HG02973 (cell line): ENCODE data around the gene PLEKHH2.
"Not testable (repeated sequence)": the region's sequence is repeated elsewhere in the genome, so short reads cannot be mapped to it uniquely, and the experiment has no call there.

ENCODE experiments used
- ATAC-seq: cut with Tn5 transposase; IDR thresholded peaks from one replicate; pipeline ENCODE4 v1.9.1; 2021; ENCODE audit warnings: moderate library complexity; ENCODE audit not compliant: unreplicated experiment

Gene PLEKHH2

GRCh38 chr2:43715300-43716098 lies 78.4 kb downstream of the PLEKHH2 start:
- no peak for ATAC-seq

- ATAC-seq: no peak
Observed at GRCh38 chr2:43717322-43717721, 80.3 kb downstream of the PLEKHH2 start.

- peak; percentile 61 for ATAC-seq
Observed at GRCh38 chr2:43718530-43719124, 81.6 kb downstream of the PLEKHH2 start.

DNA sequence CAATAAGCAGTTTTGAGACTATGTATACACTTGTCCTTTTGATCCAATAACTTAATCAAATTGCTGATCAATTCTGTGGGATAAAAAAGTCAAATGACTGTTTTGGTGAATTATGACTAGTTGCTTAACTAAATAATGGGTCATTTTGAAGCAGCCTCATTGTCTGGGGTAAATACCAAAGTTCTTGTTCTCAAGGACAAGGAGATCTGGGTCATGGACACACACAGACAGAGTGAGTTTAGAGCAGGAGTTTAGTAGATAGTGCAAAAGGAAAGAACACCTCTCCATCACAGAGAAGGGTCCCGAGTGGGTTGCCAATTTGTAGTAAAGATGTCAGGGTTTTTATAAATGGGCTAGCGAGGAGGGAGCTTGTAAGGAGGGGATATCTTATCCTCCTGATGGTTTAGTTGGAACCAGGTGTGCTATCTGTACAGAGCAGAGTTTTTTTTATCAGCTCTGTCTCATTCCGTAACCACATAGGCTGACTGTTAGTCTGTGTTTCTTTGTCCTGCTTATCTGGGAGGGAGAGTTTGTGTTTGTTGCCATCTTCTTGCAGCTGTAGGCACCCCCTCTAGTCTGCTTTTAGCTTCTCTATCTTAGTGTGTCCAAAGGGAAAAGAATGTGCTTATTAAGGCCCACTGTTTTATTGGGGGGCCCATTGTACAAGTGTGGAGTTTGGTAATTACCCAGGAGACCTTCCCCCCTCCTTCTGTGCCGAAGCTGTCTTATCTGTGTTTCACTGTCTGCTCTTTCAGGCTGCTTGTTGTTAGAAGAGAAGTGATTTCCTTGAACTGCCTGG lies 87.9 kb downstream of the PLEKHH2 start:
- no peak for ATAC-seq

GRCh38 chr2:43725711-43726246 lies 88.7 kb downstream of the PLEKHH2 start:
- ATAC-seq: no peak

GRCh38 chr2:43726961-43727633 lies 90.0 kb downstream of the PLEKHH2 start:
- ATAC-seq: not testable (repeated sequence)

- no peak for ATAC-seq
Observed at GRCh38 chr2:43727634-43728014, 90.6 kb downstream of the PLEKHH2 start.

- no peak for ATAC-seq
Observed at GRCh38 chr2:43729491-43730174, 92.6 kb downstream of the PLEKHH2 start.

GRCh38 chr2:43731211-43731610 lies 94.2 kb downstream of the PLEKHH2 start:
- no peak for ATAC-seq

GRCh38 chr2:43736637-43737036 lies 99.6 kb downstream of the PLEKHH2 start:
- ATAC-seq: no peak

DNA sequence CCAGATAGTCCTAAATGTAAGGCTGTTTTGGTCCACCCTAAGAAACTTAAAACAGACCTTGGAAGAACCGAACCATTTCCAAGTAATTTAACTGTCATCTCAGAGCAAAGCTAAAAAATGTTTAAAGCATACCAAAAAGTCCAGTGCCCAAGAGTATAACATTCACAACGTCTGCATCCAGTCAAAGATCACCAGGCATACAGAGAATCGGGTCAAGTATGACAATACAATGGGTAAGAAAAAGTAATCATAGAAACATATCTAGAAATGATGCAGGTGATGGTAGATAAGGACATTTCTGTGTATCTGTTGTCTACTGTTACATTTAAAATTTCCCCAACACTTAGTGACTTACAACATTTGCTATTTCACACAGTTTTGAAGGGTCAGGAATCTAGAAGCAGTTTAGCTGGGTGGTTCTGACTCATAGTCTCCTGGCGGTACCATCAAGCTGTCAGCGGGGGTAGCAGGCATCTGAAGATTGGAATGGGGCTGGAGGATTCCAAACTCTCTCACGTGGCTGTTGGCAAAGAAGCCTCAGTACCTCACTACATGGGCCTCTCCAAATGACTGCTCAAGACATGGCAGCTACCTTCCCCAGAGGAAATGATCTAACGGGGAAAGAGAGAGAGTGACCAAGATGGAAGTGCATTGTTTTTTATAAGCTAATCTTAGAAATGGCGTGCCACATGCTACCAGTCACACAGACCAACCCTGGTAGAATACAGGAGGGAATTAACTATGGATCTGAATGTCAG lies 100.2 kb downstream of the PLEKHH2 start:
- ATAC-seq: no peak

GRCh38 chr2:43737855-43738254 lies 100.8 kb downstream of the PLEKHH2 start:
- no peak for ATAC-seq

DNA sequence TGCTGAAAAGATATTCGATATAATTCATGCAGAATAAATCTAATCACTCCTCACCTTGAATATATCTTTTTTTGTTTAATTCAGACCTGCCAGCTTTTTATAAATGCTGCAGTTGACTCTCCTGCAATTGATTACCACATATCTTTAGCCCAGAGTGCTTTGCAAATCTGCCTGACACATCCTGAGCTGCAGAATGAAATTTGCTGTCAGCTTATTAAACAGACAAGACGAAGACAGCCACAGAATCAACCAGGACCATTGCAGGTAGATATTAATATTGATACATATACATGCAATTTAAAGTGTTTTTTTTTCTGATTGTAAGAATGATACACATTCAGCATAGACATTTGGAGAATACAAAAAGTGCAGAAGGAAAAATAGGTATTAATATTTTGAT lies 101.2 kb downstream of the PLEKHH2 start:
- no peak for ATAC-seq

DNA sequence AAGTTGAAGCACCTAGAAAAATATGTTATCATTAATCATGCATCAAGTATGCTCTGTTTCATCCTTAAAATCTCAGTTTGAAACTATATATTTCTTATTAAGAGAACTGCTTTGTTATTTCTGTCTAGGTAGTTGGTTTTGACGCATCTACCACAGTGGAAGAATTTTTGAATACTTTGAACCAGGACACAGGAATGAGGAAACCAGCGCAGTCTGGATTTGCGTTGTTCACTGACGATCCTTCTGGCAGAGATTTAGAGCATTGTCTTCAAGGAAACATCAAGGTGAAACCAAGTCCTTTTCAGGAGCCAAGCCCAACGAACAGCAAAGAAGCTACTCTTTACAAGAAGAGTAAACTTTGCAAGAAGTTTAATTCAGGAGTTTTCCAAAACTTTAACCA lies 106.6 kb downstream of the PLEKHH2 start:
- no peak for ATAC-seq

DNA sequence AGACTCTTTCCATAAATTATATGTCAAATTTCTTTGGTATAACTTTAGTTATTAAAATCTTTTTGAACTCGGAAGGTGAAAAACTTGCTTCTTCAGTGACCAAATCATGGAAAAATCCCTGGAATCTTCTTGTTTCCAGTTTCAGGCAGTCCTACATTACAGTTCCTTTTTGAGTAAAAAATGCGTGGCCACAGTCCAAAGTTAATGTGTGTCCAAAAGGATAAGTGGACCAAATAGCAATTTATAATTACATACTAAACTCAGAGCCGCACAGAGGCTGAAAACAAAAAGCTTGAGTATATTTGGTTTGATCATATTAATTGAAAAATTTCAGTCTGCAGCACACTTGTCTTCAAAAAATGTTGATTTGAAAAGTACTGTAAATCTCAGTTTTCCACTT lies 108.4 kb downstream of the PLEKHH2 start:
- no peak for ATAC-seq

- ATAC-seq: no peak
Observed at GRCh38 chr2:43748333-43748732, 111.3 kb downstream of the PLEKHH2 start.

DNA sequence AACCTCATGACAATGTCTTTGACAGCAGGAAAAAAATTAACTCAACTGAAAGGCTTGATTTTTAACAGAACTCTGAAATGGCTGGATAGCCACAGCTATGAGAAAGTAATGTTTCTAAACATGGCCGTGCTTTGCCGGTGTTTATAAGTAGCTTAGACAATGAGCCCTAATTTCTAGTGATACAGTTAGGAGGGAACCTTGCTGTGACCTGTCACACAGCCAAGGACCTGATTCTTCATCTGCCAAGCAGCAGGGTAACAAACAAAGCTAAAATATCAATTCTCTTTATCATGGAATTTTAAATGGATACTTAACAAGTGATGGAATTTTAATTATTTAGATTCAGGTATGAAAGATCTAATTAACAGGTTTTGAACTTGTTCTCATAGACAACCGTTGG lies 112.5 kb downstream of the PLEKHH2 start:
- no peak for ATAC-seq

- no peak for ATAC-seq
Observed at GRCh38 chr2:43751476-43751990, 114.5 kb downstream of the PLEKHH2 start.

GRCh38 chr2:43752302-43752701 lies 115.2 kb downstream of the PLEKHH2 start:
- no peak for ATAC-seq
